ENCODE data around the gene XYLT1.

Gene XYLT1

DNA sequence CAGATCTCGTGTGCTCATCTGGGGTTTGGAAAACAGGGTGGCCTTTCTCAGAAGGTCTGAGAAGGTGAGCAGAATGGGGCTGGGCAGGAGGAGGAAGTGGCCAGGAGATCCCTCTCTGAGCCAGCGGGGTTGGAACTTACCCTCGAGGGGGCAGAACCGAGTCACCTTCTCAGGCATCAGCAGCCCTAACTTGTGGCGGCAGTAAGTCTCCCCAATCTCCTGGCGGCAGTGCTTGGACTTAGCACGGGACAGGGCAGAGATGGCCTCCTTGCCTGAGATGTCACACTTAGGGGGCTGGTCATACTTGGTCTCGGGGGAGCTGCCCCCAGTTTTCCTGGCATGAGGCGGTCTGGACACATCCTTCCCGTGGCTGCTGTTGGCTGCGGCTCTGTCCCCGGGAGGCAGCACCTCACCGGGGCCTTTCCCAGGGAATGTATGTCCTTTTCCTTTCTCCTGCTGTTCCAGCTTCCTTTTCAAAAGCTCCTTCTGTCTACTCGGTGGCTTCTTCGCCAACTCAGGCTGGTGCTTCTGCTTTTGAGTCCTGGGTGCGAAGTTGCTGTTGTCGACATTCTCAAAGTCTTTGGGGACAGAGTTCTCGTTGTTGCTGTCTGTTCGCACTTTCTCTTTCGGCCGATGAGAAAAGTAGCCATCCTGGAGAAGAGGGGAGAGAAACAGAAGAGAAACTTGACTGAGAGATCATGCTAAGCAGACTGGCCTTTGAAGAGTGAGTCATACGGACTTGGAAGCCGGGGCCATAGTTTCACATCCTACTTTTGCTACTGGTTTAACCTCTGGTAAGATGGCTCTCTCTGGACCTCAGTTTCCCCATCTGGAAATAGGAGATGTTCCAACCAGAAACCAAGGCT lies 211.7 kb downstream of the XYLT1 start:
- no peak for DNase-seq (ENCODE audit: low read depth, low spot score)

DNA sequence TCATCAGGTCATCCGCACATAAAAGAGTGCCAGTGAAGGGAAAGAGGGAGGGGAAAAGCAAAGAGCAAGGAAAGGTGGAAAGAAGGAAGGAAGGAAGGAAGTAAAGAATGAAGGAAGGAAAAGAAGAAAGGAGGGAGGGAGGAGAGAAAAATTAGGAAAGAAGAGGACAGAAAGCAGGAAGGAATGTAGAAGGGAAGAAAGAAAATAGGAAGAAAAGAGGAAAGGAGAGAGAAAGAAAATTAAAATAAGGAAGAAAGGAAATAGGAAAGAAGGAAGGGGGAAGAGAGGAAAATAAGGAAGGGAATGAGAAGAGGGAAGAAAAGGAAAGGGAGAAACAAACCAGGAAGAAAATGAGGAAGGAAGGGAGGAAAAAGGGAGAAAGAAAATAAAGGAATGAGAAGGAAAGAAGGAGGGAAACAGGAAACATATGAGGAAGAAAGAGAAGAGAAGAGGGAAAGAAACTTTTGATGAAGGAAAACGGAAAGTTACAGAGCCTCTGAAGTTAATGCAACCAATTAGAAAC lies 212.6 kb downstream of the XYLT1 start:
- DNase-seq (ENCODE audit: low read depth, low spot score): no peak

GRCh38 chr16:17257426-17258023 lies 213.2 kb downstream of the XYLT1 start:
- no peak for DNase-seq (ENCODE audit: low read depth, low spot score)

DNA sequence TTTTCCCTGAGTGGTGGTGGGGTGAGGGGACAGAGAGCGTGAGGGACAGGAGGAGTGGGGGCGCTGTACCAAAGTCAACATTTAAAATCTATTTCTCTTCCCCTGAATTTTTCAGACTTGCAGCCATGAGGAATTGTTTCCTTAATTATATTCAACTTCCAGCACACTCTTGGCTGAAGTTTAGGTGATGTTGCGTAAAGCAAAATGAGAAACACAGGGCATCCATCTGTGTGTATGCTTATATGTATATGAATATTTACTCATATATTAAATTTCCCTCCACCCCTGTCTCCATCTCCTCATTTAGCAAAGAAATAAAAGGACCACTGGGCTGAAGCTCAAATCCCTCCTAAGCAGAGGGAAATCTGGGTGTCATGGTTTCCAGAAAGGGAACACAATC lies 218.1 kb downstream of the XYLT1 start:
- no peak for DNase-seq (ENCODE audit: low read depth, low spot score)

DNA sequence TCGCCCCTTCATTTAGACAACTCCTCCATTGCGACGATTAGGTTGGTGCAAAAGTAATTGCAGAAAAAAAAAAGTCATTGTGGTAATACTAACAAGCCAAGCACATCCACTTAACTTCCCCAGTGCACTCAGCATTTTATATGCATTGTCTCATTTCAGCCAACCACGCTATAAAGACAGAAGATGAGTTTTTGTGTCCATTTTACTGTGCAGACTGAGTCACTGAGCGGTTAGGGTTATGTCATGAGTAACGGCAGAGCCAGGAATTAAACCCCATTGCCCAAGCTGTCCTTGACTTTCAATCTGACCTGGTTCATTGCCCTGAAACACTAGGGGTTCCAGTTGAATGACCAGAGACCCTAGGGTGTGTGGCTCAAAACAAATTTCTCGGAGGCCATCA lies 218.7 kb downstream of the XYLT1 start:
- no peak for DNase-seq (ENCODE audit: low read depth, low spot score)

DNA sequence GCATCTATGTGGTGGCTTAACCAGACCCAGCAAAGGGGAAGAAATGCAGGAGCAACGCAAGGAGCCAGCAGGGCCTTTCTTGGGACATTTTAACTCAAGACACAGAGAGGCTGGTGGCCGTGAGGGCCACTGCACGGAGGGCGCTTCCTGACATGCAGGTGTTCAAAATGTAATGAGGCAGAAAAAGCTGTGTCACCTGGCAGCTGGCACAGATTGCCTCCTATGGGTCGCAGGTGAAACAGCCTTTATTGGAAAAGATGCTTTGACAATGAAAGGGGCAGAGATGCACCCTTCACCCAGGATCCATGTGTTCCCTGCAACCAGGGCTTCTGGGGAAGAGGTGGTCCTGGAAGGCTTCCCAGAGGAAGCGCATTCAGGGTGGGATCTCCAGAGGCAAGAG lies 219.3 kb downstream of the XYLT1 start:
- DNase-seq (ENCODE audit: low read depth, low spot score): no peak

GRCh38 chr16:17246974-17247732 lies 223.6 kb downstream of the XYLT1 start:
- no peak for DNase-seq (ENCODE audit: low read depth, low spot score)

GRCh38 chr16:17246268-17246885 lies 224.4 kb downstream of the XYLT1 start:
- DNase-seq (ENCODE audit: low read depth, low spot score): no peak

- no peak for DNase-seq (ENCODE audit: low read depth, low spot score)
Measured at GRCh38 chr16:17245776-17246175, 225.0 kb downstream of the XYLT1 start.

- DNase-seq (ENCODE audit: low read depth, low spot score): no peak
Measured at GRCh38 chr16:17244872-17245551, 225.7 kb downstream of the XYLT1 start.

GRCh38 chr16:17241264-17241835 lies 229.4 kb downstream of the XYLT1 start:
- DNase-seq (ENCODE audit: low read depth, low spot score): no peak

DNA sequence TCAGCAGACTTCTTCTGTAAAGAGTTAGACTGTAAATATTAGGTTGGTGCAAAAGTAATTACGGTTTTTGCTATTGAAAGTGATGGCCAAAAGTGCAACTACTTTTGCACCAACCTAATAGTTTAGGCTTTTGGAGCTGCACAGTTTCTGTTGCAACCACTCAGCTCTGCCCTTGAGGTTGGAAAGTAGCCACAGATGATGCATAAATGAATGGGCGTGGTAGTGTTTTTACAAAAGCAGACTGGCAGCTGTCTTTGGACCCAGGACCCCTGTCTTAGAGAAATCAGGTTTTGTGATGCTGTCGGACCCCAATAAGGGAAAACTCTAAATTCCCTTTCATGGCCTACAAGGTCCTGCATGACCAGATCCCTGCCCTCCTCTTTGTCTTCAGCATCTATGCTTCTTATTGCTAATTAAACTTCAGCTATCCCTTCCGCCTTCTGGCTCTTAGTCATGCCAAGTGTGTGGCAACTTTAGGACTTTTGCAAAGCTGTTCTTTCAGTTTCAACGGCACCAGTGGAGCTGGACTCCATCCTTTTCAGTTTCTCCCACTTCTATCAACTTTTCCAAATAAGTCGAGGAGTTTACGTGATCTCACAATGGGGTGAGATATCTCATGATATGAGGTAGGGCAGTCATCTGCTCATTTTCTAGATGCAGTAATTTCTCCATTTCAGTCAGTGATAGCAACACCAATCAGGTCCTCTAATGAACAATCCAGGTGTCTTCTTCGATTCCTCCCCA lies 232.3 kb downstream of the XYLT1 start:
- DNase-seq (ENCODE audit: low read depth, low spot score): no peak

GRCh38 chr16:17237350-17237944 lies 233.3 kb downstream of the XYLT1 start:
- no peak for DNase-seq (ENCODE audit: low read depth, low spot score)

DNA sequence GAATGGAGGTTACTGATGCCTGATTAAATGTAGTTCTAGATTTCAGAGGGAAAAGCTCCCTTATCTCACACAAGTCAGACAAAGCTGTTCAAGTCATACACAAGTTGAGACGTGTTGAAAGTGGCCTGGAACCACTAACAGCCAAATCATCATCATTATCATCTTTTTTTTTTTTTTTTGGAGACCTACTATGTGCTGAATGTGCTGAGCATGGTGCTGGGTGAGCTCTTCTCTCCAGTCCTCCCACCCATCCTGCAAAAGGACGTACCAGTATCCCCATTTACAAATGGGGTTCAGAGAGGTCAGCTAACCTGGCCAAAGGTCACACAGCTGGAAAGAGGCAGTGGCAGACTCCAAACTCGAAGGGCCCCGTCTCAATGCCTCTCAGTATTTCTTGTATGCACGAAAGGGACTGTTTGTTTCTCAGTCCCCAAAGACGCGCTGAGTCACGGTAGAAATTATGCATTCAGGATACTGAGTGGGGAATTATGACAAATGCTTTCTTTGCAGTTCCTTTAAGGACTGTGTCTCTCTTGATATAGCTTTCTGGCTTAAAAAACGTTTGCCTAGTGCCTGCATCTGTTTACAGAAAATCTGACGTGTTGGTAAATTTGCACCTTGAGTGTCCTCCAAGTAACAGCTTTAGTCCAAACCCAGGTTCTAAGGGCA lies 235.5 kb downstream of the XYLT1 start:
- DNase-seq (ENCODE audit: low read depth, low spot score): no peak

- DNase-seq (ENCODE audit: low read depth, low spot score): no peak
Measured at GRCh38 chr16:17233318-17234002, 237.3 kb downstream of the XYLT1 start.

DNA sequence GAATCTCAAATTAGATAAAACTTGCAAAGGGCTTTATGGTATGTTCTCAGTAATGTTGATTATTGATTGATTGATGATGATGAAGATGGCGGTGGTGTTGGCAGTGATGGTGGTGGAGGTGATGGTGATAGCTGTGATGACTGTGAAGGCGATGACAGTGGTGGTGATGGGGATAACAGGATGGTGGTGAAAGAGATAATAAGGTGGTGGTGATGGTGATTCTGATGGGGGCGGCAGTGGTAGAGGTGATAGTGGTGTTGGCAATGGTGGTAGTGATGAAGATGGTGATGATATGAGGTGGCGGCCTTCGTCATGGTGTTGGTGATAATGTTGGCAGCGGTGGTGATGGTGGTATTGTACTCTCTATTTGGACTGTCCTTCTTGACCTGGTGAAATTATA lies 238.3 kb downstream of the XYLT1 start:
- no peak for DNase-seq (ENCODE audit: low read depth, low spot score)

DNA sequence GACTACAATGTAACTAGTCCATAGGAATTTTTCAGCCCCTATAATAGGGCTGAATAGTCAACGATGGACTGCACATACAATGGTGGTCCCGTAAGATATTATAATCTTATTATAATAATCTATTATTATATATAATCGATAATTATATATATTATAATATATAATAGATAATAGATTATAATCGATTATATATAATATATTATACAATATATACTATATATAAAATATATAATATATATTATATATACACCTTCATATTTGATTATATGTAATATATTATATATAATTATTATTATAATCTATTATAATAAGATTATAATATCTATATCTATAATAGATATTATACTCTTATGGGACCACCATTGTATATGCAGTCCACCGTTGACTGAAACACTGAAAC lies 238.8 kb downstream of the XYLT1 start:
- no peak for DNase-seq (ENCODE audit: low read depth, low spot score)

DNA sequence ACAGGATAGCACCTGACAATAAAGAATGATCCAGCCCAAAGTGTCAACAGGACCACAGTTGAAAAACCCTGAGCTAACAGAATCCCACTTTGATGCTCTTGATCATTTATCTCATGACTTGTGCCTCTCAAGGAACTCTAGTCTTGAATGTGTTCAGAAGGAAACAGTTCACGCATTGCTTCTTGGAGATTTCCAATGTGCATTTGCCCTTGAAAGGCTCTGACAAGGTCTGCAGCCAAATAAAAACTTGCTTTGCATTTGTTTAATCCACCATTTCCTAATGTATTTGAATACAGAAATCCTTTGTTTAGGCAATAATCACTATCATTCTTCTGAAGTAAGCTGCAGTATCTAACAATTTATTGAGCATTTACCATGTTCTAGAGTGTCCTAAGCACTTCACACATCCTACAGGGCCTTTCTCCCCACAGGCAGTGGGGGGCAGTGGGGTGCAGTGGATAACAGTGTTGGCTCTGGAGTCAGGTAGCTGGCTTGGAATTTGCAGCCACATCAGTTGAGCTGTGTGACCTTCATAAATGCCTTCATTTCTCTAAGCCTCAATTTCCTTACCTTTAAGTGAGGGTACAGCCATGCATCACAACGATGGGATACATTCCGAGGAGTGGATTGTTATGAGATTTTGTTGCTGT lies 239.7 kb downstream of the XYLT1 start:
- DNase-seq (ENCODE audit: low read depth, low spot score): no peak

All from iPS DF 19.7 (cell line).